Activated CD4-positive, CD25-positive, alpha-beta regulatory T cell treated with anti-CD3 and anti-CD28 coated beads, Interleukin-2, amount 50 U/mL, for 72 hours (primary cell): ENCODE measurements around the gene CSPG5.

Experiments
- DNase-seq: peaks from one replicate; pipeline ENCODE4 v3.0.0; 2021

The CSPG5 gene

GRCh38 chr3:47536221-47536891 is 42.3 kb downstream of the CSPG5 start:
- no peak for DNase-seq

GRCh38 chr3:47533996-47534454 is 44.6 kb downstream of the CSPG5 start:
- no peak for DNase-seq

- DNase-seq: no peak
These were observed 45.2 kb downstream of the CSPG5 start for GRCh38 chr3:47533481-47533880.

GRCh38 chr3:47527952-47528725 is 50.5 kb downstream of the CSPG5 start:
- no peak for DNase-seq

GRCh38 chr3:47525617-47526016 is 53.0 kb downstream of the CSPG5 start:
- no peak for DNase-seq

GRCh38 chr3:47523310-47524073 is 55.2 kb downstream of the CSPG5 start:
- DNase-seq: no peak

GRCh38 chr3:47522082-47522987 is 56.3 kb downstream of the CSPG5 start:
- peak; percentile 78 for DNase-seq

- no peak for DNase-seq
These were observed 57.9 kb downstream of the CSPG5 start for GRCh38 chr3:47520756-47521155.

GRCh38 chr3:47517937-47518336 is 60.7 kb downstream of the CSPG5 start:
- no peak for DNase-seq

GRCh38 chr3:47515864-47516319 is 62.8 kb downstream of the CSPG5 start:
- DNase-seq: no peak

GRCh38 chr3:47515100-47515499 is 63.6 kb downstream of the CSPG5 start:
- DNase-seq: no peak

- DNase-seq: peak; percentile 96
These were observed 65.3 kb downstream of the CSPG5 start, which contains the start of gene ELP6 for GRCh38 chr3:47513125-47513929. Gene ELP6, minus strand, starts transcription at chr3:47513712. Its CDS starts 122 bp downstream, at chr3:47513590.

GRCh38 chr3:47512416-47513124 is 66.1 kb downstream of the CSPG5 start:
- DNase-seq: peak; percentile 49
